Measurements from ENCODE around the gene DALRD3. TPM values are rescaled to one million over a fixed set of nuclear protein-coding genes. Genes with fewer than 3 reads are reported as not detected.

DALRD3 gene
- 40.8 and 44.2 TPM in 2 replicates for total RNA-seq

GRCh38 chr3:49017971-49018706, at the start of gene DALRD3:
Gene DALRD3, minus strand, starts transcription at chr3:49018580. Its CDS starts 16 bp downstream, at chr3:49018564.

GRCh38 chr3:49028673-49029562, 10.5 kb upstream of the DALRD3 start, which contains the start of gene IMPDH2:
Gene IMPDH2, minus strand, starts transcription at chr3:49029398. Its CDS starts 48 bp downstream, at chr3:49029350.

GRCh38 chr3:49021813-49022687, 3.7 kb upstream of the DALRD3 start, which contains the start of gene NDUFAF3:
Gene NDUFAF3, plus strand, starts transcription at chr3:49022121. Its CDS starts 24 bp downstream, at chr3:49022145.

GRCh38 chr3:49007068-49007770, 11.2 kb downstream of the DALRD3 start, which contains the start of gene WDR6:
Gene WDR6, plus strand, starts transcription at chr3:49007391. Its CDS starts 41 bp downstream, at chr3:49007432.

GRCh38 chr3:48989796-48990635, 28.4 kb downstream of the DALRD3 start, which contains the start of gene P4HTM:
Gene P4HTM, plus strand, starts transcription at chr3:48990241. Its CDS starts 16 bp downstream, at chr3:48990257.

Other genes starting within 250 kb of the DALRD3 start
- gene PRKAR2A, start 170.7 kb downstream of the DALRD3 start, total RNA-seq = 33.2 and 41.7 TPM in 2 replicates
- 15.9 and 26.8 TPM in 2 replicates for gene SLC25A20, start 119.7 kb downstream of the DALRD3 start, total RNA-seq
- 53.3 and 72.0 TPM in 2 replicates for gene ARIH2, start 99.7 kb downstream of the DALRD3 start, total RNA-seq
- gene P4HTM, start 28.3 kb downstream of the DALRD3 start, total RNA-seq = 15.7 and 16.0 TPM in 2 replicates
- 81.6 and 87.9 TPM in 2 replicates for gene WDR6, start 11.2 kb downstream of the DALRD3 start, total RNA-seq
- 134 and 158 TPM in 2 replicates for gene NDUFAF3, start 3.5 kb upstream of the DALRD3 start, total RNA-seq
- 197 and 214 TPM in 2 replicates for gene IMPDH2, start 10.8 kb upstream of the DALRD3 start, total RNA-seq
- gene QRICH1, start 75.5 kb upstream of the DALRD3 start, total RNA-seq = 60.2 and 79.0 TPM in 2 replicates
- gene QARS1, start 86.2 kb upstream of the DALRD3 start, total RNA-seq = 226 and 239 TPM in 2 replicates
- gene USP19, start 102.2 kb upstream of the DALRD3 start, total RNA-seq = 29.2 and 31.3 TPM in 2 replicates
- 338 and 396 TPM in 2 replicates for gene LAMB2, start 114.5 kb upstream of the DALRD3 start, total RNA-seq
- 25.3 and 31.4 TPM in 2 replicates for gene CCDC71, start 147.8 kb upstream of the DALRD3 start, total RNA-seq
- 23.0 and 29.8 TPM in 2 replicates for gene KLHDC8B, start 153.0 kb upstream of the DALRD3 start, total RNA-seq